GM19372 (cell line): ENCODE data around the gene HLA-B.
"Not testable (repeated sequence)": the region's sequence is repeated elsewhere in the genome, so short reads cannot be mapped to it uniquely, and the experiment has no call there.

ENCODE experiments used
- ATAC-seq: cut with Tn5 transposase; IDR thresholded peaks from one replicate; pipeline ENCODE4 v1.9.1; 2021; ENCODE audit warnings: mild to moderate bottlenecking, low read depth, moderate library complexity; ENCODE audit not compliant: unreplicated experiment

Gene HLA-B

DNA sequence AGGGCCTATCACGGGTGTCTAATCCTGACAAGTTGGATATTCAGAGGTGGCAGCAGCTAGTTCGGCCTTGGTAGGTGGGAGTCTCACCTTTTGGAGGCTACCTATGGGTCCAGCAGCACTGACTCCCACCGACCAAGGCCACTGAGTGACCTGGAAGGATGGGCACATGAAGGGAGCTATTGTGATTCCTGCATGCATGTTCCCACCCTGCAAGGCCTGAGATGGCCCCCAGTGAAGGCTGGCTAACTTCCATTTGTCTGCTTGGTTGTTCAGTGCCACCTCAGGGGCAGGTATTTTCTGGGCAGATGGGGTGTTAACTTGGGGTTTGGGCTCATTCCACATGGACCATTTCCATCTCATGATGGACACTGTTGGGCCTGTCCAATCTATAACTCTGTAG lies 28.1 kb upstream of the HLA-B start:
- ATAC-seq = no peak

DNA sequence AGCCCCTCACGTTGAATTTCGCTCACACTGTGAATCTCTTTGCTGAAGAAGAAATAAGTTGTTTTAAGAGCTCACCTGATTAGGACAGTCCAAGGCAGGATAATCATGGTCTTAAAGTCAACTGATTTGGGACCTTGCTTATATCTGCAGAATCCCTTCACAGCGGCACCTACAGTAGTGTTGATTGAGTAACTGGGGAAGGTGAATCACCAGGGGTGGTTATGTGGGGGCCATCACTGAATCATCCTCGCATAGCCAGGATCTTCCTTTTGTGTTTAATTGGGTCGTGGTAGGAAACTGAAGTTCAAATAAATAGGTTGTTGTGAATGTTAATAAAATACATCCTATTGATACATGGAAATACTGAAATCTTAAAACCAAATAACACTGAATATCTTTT lies 26.2 kb upstream of the HLA-B start:
- ATAC-seq = no peak

DNA sequence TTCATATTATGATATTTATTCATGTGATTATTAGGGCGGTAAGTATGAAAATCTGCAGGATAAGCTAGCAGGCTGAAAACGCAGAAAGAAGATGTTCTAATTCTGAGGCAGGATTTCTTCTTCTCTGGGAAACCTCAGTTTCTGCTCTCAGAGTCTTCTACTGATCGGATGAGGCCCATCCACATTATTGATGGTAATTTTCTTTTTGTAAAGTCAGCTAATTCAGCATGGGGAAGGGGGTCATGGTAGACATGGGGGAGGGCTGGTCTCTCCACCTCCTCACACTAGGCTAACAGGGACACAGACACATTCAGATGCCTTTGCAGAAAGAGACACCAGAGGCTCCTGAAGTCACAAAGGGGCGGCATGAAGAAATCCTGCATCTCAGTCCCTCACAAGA lies 24.7 kb upstream of the HLA-B start:
- no peak for ATAC-seq

DNA sequence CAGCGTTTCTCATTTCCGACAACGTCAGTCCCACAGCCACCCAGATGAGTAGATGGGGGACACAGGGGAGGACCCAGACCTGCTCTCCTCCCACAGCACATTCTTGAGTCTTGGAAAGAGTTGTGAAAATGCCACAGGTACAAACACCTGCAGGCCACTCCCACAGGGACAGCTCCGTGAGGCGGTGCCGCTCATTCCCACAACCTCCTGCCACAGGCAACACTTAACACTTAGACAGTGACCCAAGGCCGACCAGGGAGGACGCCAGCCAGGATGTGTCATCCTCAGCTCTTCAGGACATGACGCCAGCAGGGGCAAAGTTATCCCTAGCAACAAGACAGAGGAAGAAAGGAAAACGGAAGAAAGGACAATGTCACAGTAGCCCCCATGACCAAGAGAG lies 22.9 kb upstream of the HLA-B start:
- no peak for ATAC-seq

DNA sequence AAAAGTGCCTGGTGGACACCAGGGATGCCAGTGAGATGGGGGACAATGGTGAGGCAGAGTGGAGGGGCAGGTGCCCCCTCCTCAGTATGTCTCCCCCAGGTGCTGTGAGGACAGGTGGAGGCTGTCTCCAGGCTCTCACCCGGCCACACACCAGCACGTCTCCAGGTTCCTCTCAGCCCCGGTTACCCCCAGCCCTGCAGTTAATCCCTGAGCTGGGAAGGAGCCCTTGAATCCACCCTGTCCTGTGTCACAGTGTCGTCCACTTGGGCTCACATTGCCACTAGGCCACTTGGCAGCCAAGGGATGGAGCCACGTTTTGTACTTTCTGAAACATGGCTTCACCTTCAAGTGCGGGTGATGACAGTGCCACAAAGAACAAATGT lies 21.7 kb upstream of the HLA-B start:
- ATAC-seq = no peak

DNA sequence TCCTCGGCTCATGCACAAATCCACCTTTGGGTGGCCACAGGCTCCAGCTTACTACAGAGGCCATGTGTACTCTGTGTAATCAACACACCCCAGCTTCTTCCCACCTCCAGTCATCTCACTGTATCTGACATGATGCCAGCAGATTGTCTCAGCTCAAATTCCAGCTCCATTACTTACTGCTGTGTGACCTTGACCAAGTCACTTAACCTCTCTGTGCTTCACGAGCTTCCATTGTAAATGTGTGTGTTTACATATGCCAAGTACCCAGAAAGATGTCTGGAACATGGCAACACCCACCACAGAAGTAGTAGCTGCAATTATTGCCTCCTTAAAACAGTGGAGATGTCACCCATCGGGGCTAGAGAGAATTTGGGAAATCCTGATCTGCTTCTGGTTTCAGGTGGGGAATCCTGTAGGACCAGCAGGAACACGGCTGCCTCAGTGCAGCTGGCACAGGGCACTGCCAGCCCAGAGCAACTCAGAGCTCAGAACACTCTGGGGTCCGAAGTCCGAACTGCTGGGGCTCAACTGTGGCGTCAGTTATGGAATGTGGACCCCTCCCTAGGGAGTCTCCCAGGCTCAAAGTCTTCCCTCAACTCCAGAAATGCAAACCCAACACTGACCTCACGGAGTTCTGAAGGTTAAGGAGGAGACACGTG lies 21.2 kb upstream of the HLA-B start:
- no peak for ATAC-seq

DNA sequence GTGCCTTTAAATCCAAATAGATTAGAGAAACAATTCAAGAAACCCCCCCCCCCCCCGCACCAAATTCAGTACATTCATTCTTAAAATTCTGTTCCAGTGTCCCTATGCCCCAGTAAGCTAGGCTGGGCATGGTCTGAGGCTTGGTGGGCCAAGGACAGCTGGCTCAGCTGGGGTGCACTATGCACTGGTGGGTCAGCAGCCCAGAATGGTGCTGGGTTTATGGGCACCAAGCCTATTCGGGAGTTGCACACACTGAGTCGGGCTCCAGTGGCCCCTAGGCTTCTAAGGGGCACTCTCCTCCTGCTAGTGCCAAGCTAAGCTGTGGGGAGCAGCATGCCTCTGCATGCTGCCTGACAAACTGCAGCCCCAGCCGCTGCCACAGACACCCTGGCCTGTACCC lies 20.1 kb upstream of the HLA-B start:
- no peak for ATAC-seq

DNA sequence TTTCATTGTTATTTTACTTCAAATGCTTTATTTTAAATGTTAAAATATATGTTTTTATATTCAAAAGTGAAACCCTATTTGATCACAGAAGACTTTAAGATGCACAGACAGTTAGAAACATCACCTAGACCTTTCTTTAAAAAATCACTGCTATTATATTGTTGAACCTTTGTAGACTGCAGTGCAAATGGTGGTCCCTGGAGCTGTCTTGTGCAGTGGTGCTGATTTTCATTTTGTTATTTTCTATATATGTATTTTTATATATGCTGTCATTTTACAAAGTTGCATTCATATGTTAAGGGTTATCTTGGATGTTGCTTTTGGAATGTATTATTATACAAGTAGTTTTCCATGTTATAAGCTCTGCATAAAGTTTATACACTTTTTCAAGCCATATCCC lies 18.7 kb upstream of the HLA-B start:
- no peak for ATAC-seq

DNA sequence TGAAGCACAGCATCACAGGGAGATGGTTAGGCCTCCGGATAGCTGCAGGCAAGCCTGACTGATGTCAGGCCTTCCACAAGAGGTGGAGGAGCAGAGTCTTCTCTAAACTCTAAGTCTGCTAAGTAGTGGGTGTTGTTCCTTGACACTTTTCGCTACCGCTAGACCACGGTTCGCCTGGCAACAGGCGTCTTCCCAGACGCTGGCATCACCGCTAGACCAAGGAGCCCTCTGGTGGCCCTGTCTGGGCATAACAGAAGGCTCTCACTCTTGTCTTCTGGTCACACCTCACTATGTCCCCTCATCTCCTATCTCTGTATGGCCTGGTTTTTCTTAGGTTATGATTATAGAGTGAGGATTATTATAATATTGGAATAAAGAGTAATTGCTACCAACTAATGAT lies 17.1 kb upstream of the HLA-B start:
- not testable (repeated sequence) for ATAC-seq

DNA sequence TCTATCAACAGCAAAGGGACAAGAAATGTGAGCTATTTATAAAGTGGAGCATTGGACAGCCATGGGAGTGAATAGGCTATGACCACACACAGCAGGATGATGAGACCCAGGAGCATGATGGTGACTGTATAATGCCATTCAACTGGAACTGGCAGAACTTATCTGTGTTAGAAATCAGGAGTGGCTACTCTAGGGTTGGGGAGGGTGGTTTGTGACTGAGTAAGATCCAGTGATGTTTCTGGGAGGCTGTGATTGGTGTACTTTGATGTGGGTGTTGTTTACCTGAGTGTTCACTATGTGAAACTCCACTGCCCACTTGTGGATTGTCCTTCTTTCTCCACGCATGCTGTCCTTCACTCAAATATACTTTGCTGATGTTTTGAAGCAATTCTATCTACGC lies 11.5 kb upstream of the HLA-B start:
- no peak for ATAC-seq

DNA sequence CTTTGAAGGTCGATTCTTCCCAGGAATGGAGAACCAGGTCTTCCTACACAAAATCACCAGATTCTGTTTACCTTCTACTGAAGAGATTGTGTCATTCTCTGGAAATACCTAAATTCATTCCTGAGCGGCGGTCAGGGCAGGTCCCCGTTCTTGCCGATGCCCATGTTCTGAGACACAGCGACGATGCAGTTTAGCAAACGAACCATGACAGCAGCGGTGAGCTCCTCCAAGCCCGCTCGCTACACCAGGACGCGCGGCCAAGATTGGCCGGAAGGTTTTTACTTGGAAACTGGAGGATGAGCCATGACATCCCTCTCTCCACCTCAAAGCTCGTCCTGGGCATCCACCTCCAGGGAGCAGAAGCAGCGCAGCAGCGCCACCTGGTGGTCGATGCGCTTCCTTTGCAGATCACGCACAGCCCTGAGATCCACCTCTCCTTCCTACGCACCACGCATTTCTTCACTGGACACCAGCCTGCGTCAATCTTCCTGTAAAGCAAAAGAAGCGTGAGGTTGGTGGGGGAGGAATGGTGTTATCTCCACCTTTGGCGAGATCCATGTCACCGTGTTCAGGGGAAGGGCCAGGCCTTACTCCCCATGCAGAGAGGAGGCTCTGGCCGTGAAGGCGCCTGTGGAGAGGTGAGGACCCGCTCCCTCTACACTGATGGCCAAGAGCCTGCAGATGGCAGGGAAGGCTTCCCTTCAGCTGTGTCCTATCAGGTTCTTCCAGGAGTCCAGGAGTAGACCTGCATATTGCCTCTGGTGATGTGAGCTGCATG lies 9.9 kb upstream of the HLA-B start:
- peak; percentile 68 for ATAC-seq

DNA sequence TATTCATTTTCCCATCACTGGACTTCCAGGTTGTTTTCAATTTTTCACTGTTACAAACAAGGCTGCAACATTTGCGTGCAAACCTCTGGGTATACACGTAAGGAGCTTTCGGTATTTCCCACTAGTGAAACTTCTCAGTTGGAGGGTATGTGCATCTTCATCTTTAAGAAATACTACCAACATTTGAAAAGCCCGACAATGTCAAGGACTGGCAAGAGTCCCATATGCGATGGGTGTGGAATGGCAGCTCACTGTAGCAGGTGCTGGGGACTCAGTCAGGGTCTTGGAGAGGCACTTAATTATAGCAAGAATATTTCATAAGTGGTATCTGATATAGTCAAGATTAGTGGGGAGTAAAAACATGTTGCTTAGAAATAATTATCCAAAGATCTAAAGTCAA lies 8.9 kb upstream of the HLA-B start:
- ATAC-seq = no peak

DNA sequence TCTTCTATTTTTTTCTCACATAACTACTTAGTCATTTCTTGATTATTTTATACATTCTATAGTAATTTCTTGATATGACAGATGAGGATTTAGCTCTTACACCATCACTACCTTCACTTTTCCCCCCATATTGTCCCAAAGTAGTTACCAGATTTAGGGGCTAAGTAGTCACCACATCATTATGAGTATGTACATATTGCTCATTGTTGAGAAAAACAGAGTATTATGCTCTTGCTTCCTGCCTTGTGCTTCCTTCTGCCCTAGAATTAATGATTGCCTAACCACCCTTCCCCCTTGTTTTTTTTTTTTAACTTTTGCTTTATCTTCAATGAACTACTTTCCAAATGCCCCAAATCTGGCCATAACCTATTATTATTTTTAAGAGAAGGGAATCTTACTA lies 6.8 kb upstream of the HLA-B start:
- ATAC-seq = no peak

DNA sequence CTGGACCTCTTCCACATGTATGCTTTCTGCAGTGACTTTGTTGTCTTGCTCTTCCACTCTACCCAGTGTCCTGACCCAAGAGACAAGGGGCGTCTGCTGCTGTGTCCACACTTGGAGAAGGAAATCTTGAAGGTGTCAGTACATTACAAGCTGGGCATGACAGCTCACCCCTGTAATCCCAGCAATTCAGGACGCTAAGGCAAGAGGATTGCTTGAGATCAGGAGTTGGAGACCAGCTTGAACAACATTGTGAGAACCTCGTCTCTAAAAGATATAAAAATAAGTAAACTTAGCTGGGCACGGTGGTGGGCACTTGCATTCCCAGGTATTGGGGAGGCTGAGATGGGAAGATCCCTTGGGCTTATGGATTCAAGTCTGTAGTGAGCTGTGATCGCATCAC lies 5.8 kb upstream of the HLA-B start:
- ATAC-seq = no peak

DNA sequence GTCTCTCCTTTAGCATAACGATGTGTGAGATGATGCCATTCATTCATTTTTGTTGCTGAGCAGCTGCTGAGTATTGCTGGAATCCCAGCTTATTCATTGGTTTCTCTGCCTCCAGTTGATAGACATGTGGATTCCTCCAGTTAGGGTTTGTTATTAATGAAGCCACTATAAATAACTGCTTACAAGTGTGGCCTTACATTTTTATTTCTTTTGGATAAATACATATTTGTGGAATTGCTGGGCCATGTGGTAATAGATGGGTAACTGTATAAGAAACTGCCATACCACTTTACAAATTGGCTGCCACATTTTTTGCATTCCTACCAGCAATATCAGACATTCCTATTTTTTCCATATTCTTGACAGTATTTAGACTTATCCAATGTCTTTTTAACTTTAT lies 2.6 kb upstream of the HLA-B start:
- no peak for ATAC-seq

DNA sequence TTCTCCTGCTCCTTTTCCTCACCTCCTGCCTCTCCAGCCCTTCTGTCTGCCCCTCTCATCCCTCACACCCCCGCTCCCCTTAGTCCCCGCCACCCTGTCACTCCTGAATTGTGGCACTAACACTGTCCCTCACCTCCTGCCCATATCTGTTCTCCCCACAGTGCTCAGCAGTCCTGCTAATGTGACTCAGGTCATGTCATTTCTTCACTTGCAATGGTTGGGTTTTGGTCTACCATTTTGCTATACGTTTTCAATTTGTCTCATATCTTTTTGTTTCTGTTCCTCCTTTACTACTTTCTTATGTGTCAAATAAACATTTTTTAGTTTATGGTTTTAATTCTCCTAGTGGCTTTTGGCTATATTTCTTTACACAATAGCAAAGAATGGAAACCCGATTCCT lies 1.3 kb upstream of the HLA-B start:
- ATAC-seq = no peak

DNA sequence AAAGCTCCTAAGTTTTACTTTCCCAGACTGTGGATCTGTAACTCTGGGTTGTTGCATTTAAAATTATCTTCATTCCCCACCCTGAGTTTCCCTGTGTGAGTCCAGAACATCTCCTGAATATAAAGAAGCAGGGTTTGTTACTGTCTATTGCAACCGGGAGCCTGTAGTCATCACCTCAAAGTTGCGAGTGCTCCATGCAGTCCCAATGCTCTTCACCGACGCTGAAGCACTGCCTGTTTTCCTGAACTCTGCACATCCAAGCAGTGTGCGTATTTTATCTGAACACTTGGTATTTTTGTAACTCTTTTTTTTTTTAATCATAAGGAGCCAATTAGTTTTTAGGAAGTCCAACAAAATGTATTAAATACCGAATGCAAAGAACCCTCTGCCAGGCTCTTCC lies 907 bp upstream of the HLA-B start:
- ATAC-seq = no peak

DNA sequence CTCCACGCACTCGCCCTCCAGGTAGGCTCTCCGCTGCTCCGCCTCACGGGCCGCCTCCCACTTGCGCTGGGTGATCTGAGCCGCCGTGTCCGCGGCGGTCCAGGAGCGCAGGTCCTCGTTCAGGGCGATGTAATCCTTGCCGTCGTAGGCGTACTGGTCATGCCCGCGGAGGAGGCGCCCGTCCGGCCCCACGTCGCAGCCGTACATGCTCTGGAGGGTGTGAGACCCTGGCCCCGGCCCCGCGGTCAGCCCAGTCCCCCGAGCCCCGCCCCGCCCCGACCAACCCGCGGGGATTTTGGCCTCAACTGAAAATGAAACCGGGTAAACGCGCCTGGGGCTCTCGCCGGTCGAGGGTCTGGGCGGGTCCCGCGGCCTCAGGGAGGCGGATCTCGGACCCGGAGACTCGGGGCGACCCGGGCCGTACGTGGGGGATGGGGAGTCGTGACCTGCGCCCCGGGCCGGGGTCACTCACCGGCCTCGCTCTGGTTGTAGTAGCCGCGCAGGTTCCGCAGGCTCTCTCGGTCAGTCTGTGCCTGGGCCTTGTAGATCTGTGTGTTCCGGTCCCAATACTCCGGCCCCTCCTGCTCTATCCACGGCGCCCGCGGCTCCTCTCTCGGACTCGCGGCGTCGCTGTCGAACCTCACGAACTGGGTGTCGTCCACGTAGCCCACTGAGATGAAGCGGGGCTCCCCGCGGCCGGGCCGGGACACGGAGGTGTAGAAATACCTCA lies 598 bp downstream of the HLA-B start:
- ATAC-seq = peak; percentile 9

DNA sequence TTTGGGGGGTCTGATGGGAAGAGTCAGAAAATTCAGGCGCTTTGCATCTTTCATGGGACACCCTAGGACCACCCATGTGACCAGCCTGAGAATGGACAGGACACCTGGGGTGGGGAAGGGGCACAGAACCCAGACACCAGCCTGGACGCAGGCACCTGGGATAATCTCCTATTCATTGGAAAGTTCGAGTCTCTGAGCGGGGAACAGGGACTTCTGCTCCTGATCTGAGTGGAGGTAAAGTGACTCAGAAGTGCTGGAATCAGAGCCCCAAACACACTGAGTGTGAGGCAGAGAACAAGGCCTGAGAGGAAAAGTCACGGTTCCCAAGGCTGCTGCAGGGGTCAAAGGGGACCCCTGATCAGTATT lies 1.4 kb downstream of the HLA-B start:
- no peak for ATAC-seq

DNA sequence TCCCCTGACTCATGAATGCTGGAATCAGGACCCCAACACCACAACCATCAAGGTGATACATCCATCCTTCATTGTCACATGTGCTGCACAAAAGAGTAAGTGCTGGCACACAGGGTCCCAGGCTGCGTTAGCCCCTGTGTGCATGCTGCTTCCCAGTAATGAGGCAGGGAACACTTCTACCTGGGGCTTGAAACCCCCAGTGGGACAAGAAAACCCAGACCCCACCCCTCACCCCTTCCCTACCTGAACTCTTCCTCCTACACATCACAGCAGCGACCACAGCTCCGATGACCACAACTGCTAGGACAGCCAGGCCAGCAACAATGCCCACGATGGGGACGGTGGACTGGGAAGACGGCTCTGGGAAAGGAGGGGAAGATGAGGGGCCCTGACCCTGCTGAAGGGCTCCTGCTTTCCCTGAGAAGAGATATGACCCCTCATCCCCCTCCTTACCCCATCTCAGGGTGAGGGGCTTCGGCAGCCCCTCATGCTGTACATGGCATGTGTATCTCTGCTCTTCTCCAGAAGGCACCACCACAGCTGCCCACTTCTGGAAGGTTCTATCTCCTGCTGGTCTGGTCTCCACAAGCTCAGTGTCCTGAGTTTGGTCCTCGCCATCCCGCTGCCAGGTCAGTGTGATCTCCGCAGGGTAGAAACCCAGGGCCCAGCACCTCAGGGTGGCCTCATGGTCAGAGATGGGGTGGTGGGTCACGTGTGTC lies 2.0 kb downstream of the HLA-B start:
- no peak for ATAC-seq

DNA sequence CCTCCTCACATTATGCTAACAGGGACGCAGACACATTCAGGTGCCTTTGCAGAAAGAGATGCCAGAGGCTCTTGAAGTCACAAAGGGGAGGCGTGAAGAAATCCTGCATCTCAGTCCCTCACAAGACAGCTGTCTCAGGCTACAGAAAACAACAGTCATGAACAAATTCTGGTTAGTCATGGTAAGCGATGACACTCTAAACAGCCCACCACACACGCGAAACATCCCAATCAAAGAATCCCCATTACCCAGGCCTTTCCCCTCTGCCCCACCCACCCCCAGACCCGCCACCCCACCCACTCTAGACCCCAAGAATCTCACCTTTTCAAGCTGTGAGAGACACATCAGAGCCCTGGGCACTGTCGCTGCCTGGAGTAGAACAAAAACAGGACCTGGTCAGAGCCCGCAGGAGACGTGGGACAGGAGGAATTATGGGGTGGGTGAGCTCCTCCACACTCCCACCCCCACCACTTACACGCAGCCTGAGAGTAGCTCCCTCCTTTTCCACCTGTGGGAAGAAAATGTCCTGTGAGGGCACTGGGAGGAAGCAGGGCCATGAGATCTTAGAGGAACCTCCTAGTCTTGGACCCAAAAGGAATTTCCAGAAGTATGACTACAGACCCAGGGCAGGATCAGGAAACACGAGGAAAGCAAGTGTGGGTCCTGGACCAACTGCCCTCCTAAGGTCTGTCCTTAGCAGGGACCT lies 2.7 kb downstream of the HLA-B start:
- no peak for ATAC-seq
